ENCODE results near the gene KLRG1. TPM values are rescaled to one million over a fixed set of nuclear protein-coding genes. Genes with fewer than 3 reads are reported as not detected.

The KLRG1 gene
- 3.1 TPM for total RNA-seq
- long read RNA-seq, partial matches to known transcripts, result 0 of 2 reads
- long read RNA-seq, other reads (novel, unspliced or antisense), result 0 of 2 reads

DNA sequence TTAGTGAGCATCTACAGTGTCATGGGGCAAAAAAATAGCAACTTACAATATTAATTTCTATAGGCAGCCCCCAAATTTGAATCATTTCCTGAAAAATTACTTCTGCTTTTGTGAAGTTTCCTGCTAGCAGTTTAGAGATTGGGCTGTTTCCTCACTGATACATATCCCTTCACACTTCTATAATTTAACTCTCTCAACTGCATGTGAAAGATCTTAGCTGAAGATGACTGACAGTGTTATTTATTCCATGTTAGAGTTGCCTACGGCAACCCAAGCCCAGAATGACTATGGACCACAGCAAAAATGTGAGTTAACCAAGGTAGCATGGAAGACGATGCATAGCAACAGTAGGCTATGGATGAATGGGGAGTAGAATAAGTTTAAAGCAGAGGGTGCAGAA is at the start of gene KLRG1:
KLRG1 (plus strand) TSS at position 134 of the 400 bp plus-strand sequence; CDS start at position 224, 90 bp downstream.
- DNase-seq (ENCODE audit: low spot score), result no peak
- intact Hi-C loops (cut with DNase I), result no loop called here

DNA sequence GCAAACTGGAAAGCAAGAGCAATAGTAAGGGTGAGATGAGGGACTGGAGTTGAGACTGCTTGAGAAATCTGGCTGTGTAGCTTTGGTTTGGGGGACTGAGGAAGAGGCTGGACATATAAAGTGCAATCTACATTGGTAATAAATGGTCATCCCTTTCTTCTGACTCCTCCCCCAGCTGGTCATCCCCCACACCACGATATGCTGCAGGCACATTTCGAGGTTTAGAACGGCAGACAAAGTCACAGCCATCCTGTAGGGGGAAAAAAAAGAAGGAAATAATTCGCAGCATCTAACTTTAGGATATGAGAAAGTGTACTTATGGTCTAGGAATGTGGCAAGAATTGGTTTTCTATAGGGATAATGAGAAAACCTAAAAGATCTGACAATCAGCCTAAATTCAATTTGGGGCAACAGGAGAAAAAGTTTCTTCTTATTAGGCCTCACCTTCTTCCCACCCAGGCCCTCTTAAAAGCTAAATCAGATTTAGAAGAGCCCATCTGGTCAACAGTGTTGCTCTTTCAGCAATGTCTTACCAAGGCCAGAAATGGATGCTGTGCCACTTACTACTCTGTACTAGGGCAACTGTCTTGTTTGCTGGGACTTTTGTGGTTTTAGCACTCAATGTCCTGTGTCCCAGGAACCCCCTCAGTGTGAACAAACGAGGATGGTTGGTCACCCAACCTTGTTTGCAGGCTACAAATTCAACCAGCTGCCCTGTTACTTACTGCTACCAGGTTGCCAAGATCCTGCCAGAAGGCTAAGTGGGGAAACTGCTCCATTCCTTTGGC is 47.5 kb upstream of the KLRG1 start:
- DNase-seq (ENCODE audit: low spot score), result no peak
- intact Hi-C loops (cut with DNase I), result no loop called here

DNA sequence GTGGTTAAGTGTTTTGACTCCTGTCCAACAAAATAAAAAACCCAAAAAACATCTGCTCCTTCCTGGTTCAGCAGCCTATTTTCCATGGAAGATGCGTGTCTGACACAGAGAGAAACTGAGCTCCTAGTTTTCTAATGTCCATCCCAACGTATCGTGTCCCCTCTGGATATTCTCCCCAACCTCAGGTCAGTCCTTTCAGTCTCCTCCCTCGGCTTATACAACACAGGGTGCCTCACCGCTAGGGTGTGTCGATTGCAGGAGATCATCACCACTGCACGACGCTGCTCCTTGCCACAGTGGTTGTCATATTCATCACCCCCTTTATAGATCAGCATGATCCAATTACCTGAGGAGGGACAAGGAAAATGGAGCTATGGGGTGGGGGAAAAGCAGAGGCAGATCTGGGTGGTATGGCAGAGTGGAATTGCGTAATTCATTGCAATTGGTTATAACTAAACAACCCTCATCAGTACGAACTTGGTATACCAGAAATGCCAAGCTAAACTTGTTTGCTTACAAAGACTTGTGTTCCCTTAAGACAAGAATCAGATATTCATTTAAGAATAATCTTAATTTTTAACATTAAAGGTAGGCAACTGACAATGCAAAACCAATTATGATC is 45.7 kb upstream of the KLRG1 start:
- no peak for DNase-seq (ENCODE audit: low spot score)
- intact Hi-C loops (cut with DNase I), result no loop called here

DNA sequence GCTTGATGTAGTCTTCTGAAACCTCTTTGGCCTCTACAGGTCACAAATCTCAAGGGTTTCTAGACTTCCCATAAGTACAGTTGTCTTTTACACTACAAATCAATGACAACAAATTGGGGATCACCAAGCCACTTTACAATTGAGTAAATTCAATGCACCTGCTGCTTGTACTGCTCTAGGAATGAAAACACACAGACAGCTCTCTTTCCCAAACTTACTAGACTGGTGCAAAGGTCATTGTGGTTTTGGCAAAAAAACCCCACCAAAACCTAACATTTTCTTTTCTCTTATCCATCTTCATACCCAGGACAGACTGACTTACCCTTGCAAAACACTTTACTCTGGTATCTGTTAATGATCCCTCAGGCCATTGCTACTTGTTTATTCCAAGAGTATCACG is 42.6 kb upstream of the KLRG1 start:
- DNase-seq (ENCODE audit: low spot score), result no peak
- intact Hi-C loops (cut with DNase I), result no loop called here

DNA sequence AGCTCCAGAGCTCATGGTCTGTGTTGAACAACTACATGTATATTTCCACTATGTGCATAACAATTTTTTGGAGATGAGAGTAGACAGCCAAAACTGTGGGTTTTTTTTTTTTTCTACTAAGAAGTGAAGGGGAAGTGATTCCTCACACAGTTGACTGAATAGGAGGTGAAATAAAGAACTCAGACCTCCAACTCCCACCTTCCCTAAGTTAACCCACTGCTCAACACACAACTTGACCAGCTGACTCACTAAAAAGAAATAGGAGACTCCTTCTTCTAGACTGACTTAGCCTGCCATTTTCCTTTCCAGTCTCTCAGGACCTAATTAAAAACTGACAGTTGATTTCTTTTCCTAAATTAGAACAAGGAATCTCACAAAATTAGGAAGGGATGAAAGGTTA is 41.6 kb upstream of the KLRG1 start:
- intact Hi-C loops (cut with DNase I), result loop anchor here (2.0 kb wide), 1 partner anchor 33 kb away; the partner anchor contains the start of gene PHC1
- no peak for DNase-seq (ENCODE audit: low spot score)

DNA sequence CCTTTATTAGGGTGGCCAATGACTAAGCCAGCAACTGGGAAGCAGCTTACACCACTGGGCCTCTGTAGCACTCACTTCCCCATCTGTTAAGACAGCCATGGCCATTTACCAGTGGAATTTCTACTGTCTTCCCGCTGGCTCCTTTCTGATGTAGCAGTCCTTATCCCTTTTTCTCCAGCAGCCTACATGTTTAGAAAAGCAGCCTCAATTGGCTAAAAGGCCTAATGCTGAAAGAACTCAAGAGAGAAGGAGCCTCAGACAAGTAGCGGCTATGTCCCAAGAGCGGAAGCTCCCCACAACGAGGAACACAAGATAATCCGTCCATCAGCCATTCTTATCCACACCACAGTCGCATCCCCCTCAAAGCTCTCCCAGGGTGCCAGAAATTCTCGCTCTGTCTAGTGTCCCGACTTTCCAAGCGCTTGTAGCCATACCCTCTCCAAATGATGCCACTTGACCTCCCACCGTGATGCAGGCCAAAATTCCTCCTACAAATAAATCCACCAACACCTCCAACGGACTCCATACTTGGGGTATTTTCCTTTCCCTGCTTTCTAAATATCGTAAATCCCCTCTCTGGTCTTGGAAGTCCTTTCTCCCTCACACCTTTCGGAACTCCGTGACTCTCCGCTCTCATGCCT is 40.5 kb upstream of the KLRG1 start:
- DNase-seq (ENCODE audit: low spot score), result no peak
- intact Hi-C loops (cut with DNase I), result loop anchor here (2.0 kb wide), 1 partner anchor 34 kb away; the partner anchor contains the start of gene PHC1

DNA sequence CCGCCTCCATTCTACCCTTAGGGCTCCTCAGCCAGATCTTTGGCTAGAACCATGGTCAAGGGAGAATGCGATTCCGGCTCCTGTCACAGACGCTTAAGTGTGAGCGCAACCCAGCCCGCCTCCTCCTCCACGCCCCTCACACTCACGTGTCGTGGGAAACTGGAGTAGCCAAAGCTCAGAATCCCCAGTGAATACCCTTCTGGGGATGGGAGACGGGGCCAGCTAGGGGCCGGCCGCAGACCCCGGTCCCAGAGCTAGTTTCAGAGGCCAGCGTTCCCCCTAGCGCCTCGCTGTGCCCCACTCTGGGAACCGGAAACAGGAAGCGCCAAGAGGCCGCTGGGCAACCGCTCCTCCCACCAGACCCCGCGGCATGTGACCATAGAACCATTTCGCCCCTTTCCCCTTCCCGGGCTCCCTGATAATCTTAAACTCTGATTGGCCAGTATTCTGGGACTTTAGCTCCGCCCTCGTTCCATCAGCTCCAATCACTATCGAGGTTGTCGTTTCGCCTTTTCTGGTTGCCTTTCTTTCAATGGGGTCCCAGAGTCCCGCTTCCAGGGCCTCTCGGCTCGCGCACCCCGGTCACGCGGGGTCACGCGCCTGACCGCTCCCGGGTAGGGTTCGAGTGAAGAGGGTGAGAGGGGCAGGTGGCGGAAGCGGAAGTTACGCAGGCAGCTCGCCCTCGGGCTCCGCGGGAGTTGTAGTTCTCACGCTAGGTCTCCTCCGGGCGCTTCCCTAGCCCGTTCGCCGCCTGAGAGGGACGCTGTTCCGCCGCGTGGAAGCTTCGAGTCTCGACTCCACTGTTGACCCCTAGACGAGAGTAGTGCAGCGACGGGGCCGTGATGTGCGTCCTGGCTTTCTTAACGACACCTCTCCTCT is 39.8 kb upstream of the KLRG1 start, which contains the start of gene M6PR:
M6PR (minus strand) TSS at position 304 of the 879 bp plus-strand sequence. CDS start 3,241 bp downstream, outside the sequence.
- intact Hi-C loops (cut with DNase I), result loop anchor here (2.0 kb wide), 2 partner anchors 35 to 89 kb away; partner anchors contain the start of gene PHC1

DNA sequence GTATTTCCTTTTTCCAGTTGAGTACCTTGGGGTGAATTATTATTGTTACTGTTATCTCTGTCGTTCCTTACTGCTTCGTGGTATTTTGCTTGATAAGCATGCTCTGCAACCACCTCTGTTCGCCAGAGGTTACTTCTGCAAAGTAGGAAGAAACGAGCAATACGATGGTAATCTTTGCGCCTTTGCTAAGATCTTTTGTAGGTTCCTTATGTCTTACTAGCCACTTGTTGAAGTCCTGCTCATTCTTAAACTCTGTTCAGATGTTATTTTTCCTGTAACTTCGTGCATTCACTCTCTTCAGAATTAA is 39.2 kb upstream of the KLRG1 start:
- intact Hi-C loops (cut with DNase I), result loop anchor here (2.0 kb wide), 1 partner anchor 89 kb away; no protein-coding TSS in a partner anchor
- no peak for DNase-seq (ENCODE audit: low spot score)

More for the DNA sequence above, 39.8 kb upstream of the KLRG1 start, which contains the start of gene M6PR:
- DNase-seq (ENCODE audit: low spot score), result peak; percentile 97

DNA sequence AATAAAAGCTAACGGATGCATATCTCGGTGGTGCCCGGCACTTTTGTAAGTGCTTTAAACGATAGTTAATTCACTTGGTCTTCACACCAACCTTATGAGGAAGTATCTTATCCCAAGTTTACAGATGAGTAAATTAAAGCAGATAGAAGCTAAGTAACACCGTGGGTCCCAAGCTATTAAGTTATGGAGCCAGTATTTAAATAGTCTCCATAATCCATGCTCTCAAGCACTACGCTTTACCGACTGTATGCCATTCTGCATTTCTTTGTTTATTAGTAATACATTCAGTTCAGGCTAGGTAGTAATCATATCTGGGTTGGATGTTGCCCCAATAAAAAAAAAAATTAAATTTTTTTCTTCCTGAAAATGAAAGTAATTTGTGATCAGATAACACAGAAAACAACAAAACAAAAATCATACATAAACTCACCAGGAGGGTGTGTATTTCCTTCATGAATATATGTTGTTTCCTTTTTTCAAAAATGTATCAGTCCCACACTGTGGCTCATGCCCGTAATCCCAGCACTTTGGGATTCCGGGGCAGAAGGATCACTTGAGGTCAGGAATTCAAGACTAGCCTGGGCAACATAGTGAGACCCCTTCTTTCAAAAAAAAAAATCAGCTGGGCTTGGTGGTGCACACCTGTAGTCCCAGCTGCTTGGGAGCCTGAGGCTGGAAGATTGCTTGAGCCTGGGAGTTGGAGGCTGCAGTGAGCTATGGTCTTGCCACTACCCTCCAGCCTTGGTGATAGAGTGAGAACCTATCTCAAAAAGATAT is 38.5 kb upstream of the KLRG1 start:
- intact Hi-C loops (cut with DNase I), result loop anchor here (2.0 kb wide), 1 partner anchor 88 kb away; no protein-coding TSS in a partner anchor
- DNase-seq (ENCODE audit: low spot score), result no peak

DNA sequence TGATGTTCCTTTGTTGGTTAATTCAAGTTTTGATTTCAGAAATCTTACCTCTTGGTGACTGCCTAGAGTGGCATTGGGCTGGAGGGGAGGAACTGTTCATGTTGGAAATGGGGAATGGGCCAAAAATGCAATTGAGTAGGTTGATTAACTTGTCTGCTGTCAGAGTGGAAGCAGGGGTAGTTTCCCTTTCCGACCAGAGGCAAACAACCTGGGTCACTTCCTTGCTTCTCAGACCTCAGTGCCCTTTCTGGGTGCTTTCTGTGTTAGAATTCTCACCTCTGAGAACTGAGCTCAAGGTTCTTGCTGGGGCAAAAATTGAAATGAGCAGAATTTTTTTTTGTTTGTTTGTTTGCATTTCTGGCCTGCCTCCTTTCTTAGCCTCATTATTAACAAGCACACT is 37.6 kb upstream of the KLRG1 start:
- intact Hi-C loops (cut with DNase I), result loop anchor here (2.0 kb wide), 1 partner anchor 87 kb away; no protein-coding TSS in a partner anchor
- DNase-seq (ENCODE audit: low spot score), result no peak

DNA sequence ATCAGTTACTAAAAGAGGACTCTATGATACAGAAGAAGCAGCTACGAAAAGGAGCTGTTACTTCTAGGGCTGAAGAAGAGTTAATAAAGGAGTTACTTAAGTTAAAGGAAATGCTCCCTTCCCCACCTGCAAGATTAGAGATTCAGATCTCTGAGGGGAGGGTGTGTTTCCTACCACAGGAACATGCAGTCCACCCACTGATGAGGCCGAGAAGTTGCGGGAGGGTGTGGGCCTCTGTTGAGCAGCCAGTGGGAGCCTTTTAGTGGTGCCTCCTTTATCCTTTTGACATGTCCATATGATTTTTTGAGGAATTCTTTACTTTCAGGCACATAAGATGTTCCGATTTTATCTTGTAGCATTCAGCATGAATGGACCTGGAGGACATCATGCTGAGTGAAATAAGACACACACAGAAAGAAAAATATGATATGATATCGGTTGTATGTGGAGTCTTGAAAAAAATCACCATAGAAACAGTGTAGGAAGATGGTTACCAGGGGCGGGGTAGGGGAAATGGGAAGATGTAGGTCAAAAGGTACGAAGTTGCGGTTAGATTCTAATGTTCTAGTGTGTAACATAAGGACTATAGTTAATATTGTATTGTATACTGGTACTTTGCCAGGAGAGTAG is 35.5 kb upstream of the KLRG1 start:
- intact Hi-C loops (cut with DNase I), result no loop called here
- no peak for DNase-seq (ENCODE audit: low spot score)

DNA sequence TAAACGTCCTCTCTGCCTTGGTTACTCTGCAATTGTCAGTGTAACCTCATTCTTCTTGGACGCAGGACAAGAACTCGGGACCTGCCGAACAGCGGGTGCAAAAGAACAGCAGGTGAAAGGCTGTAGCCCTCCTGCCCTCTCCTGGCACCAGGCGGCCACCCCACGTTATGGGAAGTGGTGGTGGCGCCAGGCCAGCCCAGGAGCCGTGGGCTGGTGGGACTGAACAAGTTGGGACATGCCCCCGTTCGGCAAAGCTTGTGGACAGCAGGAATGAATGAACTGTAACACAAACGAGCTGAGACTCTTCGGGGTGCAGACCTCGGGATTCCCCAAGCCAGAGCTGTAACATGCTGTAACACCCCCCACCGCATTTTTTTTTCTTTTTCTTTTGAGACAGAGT is 33.3 kb upstream of the KLRG1 start:
- DNase-seq (ENCODE audit: low spot score), result no peak
- intact Hi-C loops (cut with DNase I), result no loop called here

DNA sequence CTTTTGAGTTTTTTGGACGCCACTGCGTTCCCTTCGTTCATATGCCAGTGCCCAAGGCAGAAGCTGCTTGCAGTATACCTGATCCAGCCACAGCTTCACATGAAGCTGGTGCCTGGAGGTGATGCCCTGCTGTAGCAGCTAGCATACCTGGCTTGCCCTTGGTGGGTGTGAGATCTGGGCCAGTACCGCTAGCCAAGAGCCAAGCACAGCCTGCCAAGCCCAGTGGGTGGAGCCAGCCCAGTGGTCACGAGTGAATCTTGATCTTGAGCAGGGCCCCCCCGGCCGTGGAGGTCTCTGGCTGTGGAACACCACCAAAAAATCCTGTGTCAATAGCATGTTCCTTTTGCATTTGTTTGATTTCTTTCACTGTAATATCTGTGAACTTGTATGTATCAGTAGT is 32.6 kb upstream of the KLRG1 start:
- no peak for DNase-seq (ENCODE audit: low spot score)
- intact Hi-C loops (cut with DNase I), result no loop called here

DNA sequence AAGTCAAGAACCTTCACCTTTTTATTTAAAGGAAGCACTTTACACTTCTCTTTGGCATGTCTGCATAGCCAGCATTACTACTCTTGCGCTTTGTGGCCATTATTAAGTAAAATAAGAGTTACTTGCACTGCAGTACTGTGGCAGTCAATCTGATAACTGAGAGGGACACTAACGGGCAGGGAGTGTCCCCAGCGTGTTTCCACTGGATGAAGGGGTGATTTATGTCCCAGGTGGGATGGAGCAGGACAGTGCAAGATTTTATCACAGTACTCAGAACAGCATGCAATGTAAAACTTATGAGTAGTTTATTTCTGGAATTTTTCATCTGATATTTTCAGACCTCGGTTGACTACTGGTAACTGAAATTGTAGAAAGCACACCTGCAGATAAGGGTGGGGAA is 31.8 kb upstream of the KLRG1 start:
- DNase-seq (ENCODE audit: low spot score), result no peak
- intact Hi-C loops (cut with DNase I), result no loop called here

DNA sequence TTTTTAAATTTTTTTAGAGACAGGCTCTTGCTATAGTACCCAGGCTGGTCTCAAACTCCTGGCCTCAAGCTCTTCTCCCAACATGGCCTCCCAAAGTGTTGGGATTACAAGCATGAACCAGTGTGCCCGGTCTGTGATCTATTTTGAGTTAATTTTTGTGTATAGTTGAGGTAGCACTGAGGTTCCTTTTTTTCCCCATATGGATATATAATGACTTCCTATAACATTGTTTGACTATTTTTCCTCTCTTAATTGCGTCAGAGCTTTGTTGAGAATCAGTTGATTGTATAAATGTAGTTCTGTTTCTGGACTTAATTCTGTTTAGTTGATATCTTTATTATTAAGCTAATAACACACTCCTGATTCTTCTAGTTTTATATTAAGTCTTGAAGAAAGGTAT is 31.3 kb upstream of the KLRG1 start:
- intact Hi-C loops (cut with DNase I), result no loop called here

DNA sequence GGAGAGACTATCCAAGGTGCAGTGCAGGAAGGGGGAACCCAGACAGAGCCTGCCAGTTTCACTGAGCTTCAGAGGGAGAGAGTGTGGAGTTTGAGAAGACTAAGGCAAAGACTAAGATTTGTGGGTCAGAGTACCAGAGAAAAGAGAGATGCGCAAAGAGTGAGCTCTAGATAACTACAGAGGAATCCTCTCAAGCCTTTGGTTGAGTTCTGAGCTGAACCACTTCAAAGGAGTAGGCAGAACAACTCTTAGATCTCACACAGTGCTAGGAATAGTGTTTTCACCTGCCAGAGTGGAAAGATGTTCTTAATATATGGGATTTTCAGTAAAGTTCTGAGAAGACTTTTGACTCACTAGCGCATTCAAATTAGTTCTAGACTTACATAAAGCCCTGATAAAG is 29.2 kb upstream of the KLRG1 start:
- intact Hi-C loops (cut with DNase I), result no loop called here
- no peak for DNase-seq (ENCODE audit: low spot score)

More for the DNA sequence above, 31.3 kb upstream of the KLRG1 start:
- DNase-seq (ENCODE audit: low spot score), result no peak

DNA sequence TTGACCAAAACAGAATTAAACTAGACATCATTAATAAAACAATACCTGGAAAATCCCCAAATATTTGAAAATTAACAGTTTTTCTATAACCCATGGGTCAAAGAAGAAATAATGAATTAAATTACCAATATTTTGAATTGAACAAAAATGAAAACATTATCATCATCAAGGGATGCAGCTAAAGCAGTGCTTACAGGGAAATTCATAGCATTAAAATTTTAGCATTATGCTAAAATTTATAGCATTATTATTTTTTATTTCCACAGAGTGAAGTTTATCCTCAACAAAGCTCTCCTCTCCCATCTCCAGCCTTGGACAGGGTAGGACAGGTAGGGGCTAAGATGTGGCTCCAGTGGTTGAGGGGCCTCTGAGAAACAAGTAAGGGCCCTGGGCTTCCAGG is 20.6 kb upstream of the KLRG1 start:
- DNase-seq (ENCODE audit: low spot score), result no peak
- intact Hi-C loops (cut with DNase I), result no loop called here

DNA sequence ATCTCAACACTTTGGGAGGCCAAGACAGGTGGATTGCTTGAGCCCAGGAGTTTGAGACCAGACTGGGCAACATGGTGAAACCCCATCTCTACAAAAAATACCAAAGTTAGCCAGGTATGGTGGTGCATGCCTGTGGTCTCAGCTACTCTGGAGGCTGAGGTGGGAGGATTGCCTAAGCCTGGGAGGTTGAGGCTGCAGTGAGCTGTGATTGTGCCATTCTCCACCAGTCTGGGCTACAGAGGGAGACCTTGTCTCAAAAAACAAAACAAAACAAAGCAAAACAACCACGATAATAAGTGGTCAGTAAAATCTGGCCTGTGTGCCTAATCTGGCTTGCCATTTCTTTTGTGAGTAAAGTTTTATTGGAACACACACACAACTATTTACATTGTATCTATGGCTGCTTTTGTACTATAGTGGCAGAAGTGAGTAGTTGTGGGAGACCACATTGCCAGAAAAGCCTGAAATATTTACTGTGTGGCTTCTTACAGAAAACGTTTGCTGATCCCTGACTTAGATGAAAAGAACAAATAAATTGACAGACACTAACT is 19.4 kb upstream of the KLRG1 start:
- DNase-seq (ENCODE audit: low spot score), result no peak
- intact Hi-C loops (cut with DNase I), result no loop called here

All from cardiac septum (tissue), 1 donor.